Stimulated activated naive CD4-positive, alpha-beta T cell (primary cell): Measurements from ENCODE around the gene NAPSA.
"Not testable (repeated sequence)": the region's sequence is repeated elsewhere in the genome, so short reads cannot be mapped to it uniquely, and the experiment has no call there.

ENCODE experiments used
- DNase-seq, 6 experiments: peaks; one replicate each; lab custom pipeline; 2025; lab: John Stamatoyannopoulos, UW

The NAPSA gene

DNA sequence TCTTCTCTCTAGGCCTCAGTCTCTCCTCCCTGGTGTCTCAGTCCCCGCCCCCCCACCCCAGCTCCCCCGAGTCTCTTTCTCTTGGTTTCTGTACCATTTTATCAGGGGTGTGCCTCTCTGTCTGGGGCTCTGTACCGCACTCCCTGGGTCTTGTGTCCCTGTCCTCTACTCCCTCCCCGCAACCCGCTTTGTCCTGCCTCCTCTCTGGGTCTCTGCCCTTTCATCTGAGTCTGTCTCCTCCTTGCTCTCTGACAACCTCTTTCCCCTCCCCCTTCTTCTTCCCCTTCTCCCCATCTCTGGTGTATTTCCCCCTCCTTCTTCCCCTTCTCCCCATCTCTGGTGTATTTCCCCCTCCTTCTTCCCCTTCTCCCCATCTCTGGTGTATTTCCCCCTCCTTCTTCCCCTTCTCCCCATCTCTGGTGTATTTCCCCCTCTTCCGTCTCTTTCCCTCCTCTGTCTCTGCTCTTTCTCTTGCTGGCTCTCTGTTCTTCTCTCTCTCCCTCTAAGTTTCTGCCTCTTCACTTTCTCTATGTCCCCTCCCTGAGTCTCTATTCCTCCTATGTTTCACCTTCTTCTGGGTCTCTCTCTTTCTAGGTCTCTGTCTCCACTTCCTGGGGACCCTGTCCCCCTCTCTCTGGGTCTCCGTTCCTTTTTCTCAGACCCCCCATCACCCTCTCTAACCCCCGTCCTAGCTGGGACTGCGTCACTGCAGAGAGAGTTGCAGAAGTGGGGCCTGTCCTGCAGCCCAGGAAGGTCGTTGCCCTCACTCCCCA is 34.0 kb downstream of the NAPSA start:
- peak in 1 of 6 experiments; percentile 16 for DNase-seq

DNA sequence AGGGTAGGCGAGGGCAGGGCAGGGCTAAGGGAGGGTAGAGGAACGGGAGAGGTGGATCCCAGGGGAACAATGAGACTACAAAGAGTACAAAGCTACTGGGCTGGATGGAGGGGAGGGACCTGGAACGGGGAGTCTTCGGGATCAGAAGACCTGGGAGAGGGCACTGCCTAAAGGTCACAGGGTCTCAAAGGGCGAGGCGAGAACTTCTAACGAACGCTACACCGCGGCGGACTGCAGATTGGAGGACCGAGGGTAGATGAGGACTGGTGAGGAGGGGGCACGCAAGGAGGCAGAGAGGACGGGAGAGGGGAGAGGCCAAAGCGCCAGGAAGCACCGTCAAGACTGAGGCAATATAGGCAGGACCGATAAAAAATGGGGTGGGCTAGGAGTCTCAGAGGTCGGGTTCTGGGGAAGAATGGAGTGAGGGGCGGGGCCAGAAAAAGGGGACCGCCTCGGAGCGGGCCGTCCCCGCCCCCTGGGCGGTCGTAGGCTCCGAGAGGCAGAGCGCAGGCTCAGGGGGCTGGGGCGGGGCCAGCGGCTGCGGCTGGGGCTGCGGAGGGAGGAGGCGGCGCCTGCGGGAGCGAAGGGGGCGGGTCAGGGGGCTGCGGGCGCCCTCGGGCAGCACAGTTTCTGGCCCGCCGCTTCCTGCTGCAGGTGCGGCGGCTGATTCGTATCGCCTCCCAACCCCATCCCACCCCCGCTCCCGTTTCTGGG is 34.9 kb downstream of the NAPSA start:
- DNase-seq = peak; percentile 46 to 83 (median 60)

- not testable (repeated sequence) for DNase-seq
These were observed 35.5 kb downstream of the NAPSA start for GRCh38 chr19:50329926-50330294.

GRCh38 chr19:50329146-50329925 is 36.1 kb downstream of the NAPSA start, which contains the start of gene KCNC3:
KCNC3 (minus strand) TSS chr19:50329377; CDS start chr19:50329082, 295 bp downstream.
- peak; percentile 69 to 96 (median 80) for DNase-seq

- no peak for DNase-seq
These were observed 36.6 kb downstream of the NAPSA start for GRCh38 chr19:50328873-50329145.

GRCh38 chr19:50328224-50328872 is 37.1 kb downstream of the NAPSA start:
- DNase-seq = peak in 2 of 6 experiments; percentile 21 to 36

- no peak for DNase-seq
These were observed 37.8 kb downstream of the NAPSA start for GRCh38 chr19:50327461-50328223.

GRCh38 chr19:50327013-50327412 is 38.4 kb downstream of the NAPSA start:
- peak in 1 of 6 experiments; percentile 2 for DNase-seq

DNA sequence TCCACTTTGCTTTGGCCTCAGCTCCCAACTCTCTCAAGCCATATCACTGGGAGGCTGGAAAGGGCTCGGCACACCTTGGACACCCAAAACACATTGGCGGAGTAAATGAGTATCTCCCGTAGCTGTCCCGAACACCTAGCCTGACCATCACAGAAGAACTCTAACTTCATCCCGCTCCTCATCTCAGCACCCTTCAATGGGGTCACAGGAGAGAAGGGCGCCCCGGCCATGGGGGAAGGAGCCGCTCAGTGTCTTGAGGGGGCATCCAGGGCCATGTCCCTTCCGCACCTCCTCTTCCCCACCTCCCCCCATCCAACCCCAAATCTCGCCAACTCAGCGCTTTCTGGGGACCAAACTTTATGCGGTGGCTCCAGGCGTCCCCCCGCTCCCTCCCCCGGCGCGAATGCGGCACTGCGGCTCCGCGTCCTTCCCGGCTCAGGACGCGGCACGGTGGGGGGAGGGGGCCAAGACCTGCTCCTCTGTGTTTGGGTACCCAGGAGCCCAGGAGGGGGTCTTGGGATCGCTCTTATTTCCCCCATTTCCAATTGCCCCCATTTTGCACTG is 39.3 kb downstream of the NAPSA start:
- no peak for DNase-seq

DNA sequence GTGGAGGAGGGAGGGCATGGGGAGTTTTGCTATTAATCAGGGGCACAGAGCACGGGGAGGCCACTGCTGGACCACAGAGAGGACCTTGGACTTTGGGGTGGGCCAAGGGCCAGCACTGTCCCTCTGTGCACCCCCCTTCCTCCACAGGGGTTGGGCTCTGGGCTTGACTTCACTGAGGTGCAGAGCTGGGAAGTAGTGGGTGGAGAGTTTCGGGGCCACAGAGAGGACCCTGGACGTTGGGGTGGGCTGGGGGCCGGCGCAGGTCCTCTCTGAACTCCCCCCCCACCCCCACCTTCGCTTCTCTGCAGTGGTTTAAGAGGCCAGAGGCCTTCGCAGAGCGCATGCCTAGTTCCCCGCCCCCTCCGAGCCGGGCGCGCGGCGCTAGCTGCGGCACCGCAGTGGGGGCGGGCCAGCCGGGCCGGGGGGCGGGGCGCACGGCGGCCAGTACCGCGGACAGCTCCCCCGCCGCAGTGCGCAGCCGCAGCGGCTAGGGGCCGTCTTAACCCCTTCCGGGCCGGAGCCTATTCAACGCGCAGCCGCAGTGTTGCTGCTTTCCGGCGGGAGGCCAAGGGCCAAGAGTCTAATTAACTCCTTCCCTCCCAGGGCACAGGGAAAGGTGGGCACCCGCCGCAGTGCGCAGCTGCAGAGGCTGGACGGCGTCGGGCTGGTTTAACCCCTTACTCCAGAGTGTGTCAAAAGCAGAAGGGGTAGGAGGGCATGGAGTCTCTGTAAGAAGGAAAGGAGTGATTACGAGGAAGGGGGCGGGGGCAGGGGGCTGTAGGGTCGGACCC is 39.9 kb downstream of the NAPSA start:
- DNase-seq = peak; percentile 32 to 69 (median 56)

GRCh38 chr19:50324331-50324730 is 41.1 kb downstream of the NAPSA start:
- no peak for DNase-seq

- no peak for DNase-seq
These were observed 41.7 kb downstream of the NAPSA start for GRCh38 chr19:50323782-50324133.

DNA sequence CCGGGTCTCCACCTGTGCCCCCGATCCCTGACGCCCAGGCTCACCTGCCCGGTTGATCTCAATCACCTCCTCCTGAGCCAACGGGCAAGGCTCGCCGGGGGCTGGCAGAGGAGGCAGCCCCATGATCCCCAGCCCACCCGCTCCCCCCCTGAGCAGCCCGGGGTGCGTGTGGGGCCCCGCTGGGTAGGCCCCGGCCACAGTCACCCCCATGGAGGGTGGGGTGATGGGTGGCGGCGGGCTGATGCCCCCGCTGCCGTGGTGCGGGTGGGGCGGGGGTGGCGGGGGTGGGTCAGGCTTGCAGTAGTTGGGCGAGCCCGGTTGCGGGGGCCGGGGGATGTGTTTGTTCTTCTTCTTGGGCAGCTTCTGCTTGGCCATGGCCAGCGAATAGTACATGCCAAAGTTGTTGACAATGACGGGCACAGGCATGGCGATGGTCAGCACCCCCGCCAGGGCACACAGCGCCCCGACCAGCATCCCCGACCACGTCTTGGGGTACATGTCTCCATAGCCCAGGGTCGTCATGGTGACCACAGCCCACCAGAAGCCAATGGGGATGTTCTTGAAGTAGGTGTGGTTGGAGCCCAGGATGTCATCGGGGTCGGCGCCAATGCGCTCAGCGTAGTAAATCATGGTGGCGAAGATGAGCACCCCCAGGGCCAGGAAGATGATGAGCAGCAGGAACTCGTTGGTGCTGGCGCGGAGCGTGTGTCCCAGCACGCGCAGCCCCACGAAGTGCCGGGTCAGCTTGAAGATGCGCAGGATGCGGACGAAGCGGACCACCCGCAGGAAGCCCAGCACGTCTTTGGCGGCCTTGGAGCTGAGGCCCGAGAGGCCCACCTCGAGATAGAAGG is 42.3 kb downstream of the NAPSA start:
- no peak for DNase-seq

GRCh38 chr19:50322234-50322633 is 43.2 kb downstream of the NAPSA start:
- DNase-seq = no peak

GRCh38 chr19:50321831-50322230 is 43.6 kb downstream of the NAPSA start:
- no peak for DNase-seq

- no peak for DNase-seq
These were observed 44.8 kb downstream of the NAPSA start for GRCh38 chr19:50320596-50320995.

- DNase-seq = no peak
These were observed 45.4 kb downstream of the NAPSA start for GRCh38 chr19:50320051-50320450.

DNA sequence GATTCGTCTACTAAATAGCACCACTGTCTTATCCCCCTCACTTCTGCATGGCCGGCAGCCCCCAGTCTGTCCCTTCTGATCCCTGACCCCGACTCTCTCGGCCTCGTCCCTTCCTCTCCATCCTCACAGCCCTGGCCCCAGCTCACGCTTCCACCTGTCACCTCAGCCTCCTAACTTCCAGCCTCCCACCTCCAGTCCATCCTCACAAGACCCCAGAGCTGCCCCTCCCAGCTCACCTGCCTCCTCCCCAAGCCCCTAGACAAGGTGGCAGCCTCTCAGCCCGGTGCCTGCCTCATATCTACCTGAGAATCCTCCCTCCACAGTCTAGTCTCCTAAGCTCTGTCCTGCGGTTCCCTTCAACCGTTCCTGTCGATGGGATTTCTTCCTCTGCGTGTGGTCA is 46.3 kb downstream of the NAPSA start:
- DNase-seq = no peak

- no peak for DNase-seq
These were observed 47.0 kb downstream of the NAPSA start for GRCh38 chr19:50318438-50318837.
